ENCODE measurements around the gene STAG3. TPM values are rescaled to one million over a fixed set of nuclear protein-coding genes. Genes with fewer than 3 reads are reported as not detected.
"Not testable (repeated sequence)": the region's sequence is repeated elsewhere in the genome, so short reads cannot be mapped to it uniquely, and the experiment has no call there.

The STAG3 gene, protein sequence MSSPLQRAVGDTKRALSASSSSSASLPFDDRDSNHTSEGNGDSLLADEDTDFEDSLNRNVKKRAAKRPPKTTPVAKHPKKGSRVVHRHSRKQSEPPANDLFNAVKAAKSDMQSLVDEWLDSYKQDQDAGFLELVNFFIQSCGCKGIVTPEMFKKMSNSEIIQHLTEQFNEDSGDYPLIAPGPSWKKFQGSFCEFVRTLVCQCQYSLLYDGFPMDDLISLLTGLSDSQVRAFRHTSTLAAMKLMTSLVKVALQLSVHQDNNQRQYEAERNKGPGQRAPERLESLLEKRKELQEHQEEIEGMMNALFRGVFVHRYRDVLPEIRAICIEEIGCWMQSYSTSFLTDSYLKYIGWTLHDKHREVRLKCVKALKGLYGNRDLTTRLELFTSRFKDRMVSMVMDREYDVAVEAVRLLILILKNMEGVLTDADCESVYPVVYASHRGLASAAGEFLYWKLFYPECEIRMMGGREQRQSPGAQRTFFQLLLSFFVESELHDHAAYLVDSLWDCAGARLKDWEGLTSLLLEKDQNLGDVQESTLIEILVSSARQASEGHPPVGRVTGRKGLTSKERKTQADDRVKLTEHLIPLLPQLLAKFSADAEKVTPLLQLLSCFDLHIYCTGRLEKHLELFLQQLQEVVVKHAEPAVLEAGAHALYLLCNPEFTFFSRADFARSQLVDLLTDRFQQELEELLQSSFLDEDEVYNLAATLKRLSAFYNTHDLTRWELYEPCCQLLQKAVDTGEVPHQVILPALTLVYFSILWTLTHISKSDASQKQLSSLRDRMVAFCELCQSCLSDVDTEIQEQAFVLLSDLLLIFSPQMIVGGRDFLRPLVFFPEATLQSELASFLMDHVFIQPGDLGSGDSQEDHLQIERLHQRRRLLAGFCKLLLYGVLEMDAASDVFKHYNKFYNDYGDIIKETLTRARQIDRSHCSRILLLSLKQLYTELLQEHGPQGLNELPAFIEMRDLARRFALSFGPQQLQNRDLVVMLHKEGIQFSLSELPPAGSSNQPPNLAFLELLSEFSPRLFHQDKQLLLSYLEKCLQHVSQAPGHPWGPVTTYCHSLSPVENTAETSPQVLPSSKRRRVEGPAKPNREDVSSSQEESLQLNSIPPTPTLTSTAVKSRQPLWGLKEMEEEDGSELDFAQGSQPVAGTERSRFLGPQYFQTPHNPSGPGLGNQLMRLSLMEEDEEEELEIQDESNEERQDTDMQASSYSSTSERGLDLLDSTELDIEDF
- total RNA-seq = 1 to 10 TPM in 1 of 4 donors, under 1 TPM in 3; 0.28 to 1.7 (median 0.85) TPM

GRCh38 chr7:100177045-100178001 lies at the start of gene STAG3, which contains the start of gene GPC2:
STAG3 (plus strand) TSS chr7:100177918; CDS start chr7:100180557, 2,639 bp downstream.
GPC2 (minus strand) TSS chr7:100177381; CDS start chr7:100177199, 182 bp downstream.
- peak; percentile 94 for ATAC-seq (ENCODE audit: low FRiP score)
- TF ChIP-seq, protein P1, sequence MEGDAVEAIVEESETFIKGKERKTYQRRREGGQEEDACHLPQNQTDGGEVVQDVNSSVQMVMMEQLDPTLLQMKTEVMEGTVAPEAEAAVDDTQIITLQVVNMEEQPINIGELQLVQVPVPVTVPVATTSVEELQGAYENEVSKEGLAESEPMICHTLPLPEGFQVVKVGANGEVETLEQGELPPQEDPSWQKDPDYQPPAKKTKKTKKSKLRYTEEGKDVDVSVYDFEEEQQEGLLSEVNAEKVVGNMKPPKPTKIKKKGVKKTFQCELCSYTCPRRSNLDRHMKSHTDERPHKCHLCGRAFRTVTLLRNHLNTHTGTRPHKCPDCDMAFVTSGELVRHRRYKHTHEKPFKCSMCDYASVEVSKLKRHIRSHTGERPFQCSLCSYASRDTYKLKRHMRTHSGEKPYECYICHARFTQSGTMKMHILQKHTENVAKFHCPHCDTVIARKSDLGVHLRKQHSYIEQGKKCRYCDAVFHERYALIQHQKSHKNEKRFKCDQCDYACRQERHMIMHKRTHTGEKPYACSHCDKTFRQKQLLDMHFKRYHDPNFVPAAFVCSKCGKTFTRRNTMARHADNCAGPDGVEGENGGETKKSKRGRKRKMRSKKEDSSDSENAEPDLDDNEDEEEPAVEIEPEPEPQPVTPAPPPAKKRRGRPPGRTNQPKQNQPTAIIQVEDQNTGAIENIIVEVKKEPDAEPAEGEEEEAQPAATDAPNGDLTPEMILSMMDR (IDR thresholded peaks at IDR 0.05) = no peak
- peak; percentile 88 for DNase-seq (ENCODE audit: low spot score)

GRCh38 chr7:100128637-100128963 lies 49.1 kb upstream of the STAG3 start:
- DNase-seq (ENCODE audit: low spot score) (no peak), ATAC-seq (ENCODE audit: low FRiP score) (no peak)
- TF ChIP-seq, protein P1 (IDR thresholded peaks at IDR 0.05) = no peak

DNA sequence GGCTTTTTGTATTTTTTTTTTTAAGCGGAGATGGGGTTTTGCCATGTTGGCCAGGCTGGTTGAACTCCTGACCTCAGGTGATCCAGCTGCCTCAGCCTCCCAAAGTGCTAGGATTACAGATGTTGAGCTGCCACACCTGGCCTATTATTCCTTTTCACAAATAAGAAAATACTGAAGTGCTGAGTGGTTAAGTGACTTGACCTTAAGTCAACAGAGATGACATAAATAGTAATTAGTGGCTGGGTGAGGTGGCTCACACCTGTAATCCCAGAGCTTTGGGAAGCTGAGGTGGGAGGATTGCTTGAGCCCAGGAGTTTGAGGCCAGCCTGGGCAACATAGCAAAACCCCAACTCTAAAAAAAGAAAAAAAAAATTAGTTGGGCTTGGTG lies 47.5 kb upstream of the STAG3 start:
- not testable (repeated sequence) for DNase-seq (ENCODE audit: low spot score); ATAC-seq (ENCODE audit: low FRiP score)

- TF ChIP-seq, protein P1 (IDR thresholded peaks at IDR 0.05) = peak in 1 of 3 donors; percentile 57
- DNase-seq (ENCODE audit: low spot score) (peak; percentile 82), ATAC-seq (ENCODE audit: low FRiP score) (no peak)
These were observed 46.9 kb upstream of the STAG3 start for GRCh38 chr7:100130608-100131453.

- ATAC-seq (ENCODE audit: low FRiP score) = no peak
- TF ChIP-seq, protein P1 (IDR thresholded peaks at IDR 0.05) = no peak
These were observed 45.6 kb upstream of the STAG3 start for GRCh38 chr7:100132126-100132525.

GRCh38 chr7:100132697-100133151 lies 45.0 kb upstream of the STAG3 start:
- DNase-seq (ENCODE audit: low spot score) = no peak
- TF ChIP-seq, protein P1 (IDR thresholded peaks at IDR 0.05) = peak in 2 of 3 donors; percentile 24 to 31
- ATAC-seq (ENCODE audit: low FRiP score) = peak; percentile 62

More at GRCh38 chr7:100132126-100132525, 45.6 kb upstream of the STAG3 start:
- no peak for DNase-seq (ENCODE audit: low spot score)
